A549 treated with CpdA at 1 μM for 4 hours (cell line): Measurements from ENCODE around the gene SBNO2. TPM values are rescaled to one million over a fixed set of nuclear protein-coding genes. Genes with fewer than 3 reads are reported as not detected.

Experiments
- total RNA-seq: library from RNA; stranded (reverse); fragments of 200-300 nt; extraction: Qiagen RNA extraction; gene quantifications from 5 replicates; pipeline ENCODE4 v1.2.3, GENCODE V29; 2022; ENCODE audit warnings: low read depth

The SBNO2 gene
- 31.9 to 52.8 TPM (median 46.5 TPM) in 5 replicates for total RNA-seq

GRCh38 chr19:1173845-1174809 is at the start of gene SBNO2:
Gene SBNO2 (minus strand): TSS chr19:1174268. CDS start chr19:1154276, 19,992 bp downstream.

DNA sequence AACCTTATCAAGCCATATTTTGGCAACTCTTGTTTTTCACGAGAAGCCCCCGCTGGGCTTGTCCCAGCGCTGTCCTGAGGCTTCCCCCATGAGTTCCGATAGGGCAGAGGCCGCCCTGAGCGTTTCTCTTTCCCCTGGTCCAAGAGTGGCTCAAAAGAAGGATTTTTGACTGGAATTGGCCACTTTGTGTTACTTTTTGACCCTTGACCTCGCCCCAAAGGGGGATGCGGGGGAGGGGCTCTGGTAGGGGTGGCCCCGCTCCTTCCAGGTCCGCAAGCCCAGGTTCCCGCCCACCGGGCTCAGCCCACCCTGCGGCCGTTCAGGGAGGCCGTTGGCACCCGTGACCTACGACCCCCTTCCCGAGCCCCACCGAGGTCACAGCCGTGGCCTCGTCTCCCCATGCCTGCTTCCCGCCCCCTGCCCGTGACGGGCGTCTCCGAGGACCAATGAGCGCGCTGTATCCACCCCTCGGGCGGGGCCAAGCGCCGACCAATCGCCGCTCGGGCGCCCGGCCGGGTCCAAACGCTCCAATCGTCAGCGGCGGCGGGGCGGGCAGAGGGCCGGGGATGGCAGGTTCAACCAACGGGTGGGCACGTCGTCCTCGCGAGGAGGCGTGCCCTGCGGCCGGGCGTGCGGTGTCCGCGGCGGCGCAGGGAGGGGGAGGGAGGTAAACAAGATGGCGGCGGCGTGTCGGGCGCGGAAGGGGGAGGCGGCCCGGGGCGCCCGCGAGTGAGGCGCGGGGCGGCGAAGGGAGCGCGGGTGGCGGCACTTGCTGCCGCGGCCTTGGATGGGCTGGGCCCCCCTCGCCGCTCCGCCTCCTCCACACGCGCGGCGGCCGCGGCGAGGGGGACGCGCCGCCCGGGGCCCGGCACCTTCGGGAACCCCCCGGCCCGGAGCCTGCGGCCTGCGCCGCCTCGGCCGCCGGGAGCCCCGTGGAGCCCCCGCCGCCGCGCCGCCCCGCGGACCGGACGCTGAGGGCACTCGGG is 31.3 kb upstream of the SBNO2 start, which contains the start of gene STK11:
TSS of gene STK11 (plus strand) at position 665 of the 986 bp plus-strand sequence. CDS start 1,136 bp downstream, outside the sequence.

GRCh38 chr19:1103708-1104310 is 70.3 kb downstream of the SBNO2 start, which contains the start of gene GPX4:
Gene GPX4 (plus strand): TSS chr19:1103994. CDS start chr19:1104044, 50 bp downstream.

DNA sequence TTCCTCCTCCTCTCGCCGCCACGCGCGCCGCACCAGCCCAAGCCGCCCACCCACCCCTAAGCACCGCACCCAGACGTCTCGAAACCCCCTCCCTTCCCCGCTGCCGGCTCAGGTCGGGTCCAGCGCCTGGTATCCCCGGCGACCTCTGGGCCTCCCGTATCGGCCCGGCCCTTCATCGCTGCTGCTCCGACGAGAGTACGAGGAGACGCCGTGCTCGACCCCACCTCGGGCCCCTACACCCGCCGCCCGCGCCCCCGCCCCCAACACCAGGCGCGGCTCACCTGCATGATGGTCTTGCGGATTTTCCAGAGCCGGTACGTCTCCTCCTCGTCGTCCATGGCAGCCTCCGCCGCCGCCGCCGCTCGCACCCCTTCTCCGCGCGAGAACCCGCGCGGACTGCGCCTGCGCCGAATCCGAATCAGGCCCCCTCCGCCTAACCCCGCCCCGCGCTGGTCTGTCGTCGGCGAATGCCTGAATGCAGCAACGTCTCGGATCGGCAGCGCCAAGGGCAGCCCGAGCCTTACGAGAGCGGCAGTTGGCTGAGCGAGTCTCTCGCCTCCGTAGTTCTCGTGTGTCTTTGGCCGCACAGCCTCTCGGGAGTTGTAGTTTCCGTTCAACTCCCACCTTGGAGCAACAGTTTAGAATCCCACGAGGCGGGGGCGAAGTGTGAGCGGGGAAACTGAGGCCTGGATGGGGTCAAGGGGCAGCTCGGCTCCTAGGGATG is 78.9 kb downstream of the SBNO2 start, which contains the start of gene POLR2E:
TSS of gene POLR2E (minus strand) at position 398 of the 724 bp plus-strand sequence. CDS start at position 338, 60 bp downstream.

GRCh38 chr19:1066748-1067340 is 107.2 kb downstream of the SBNO2 start, which contains the start of gene ARHGAP45:
Gene ARHGAP45 (plus strand): TSS chr19:1067167. CDS start chr19:1067406, 239 bp downstream.

Other genes starting within 250 kb of the SBNO2 start
- gene ARID3A, start 248.2 kb downstream of the SBNO2 start, total RNA-seq: 2.9 to 5.8 TPM (median 5.2 TPM) in 5 replicates
- gene WDR18, start 189.9 kb downstream of the SBNO2 start, total RNA-seq: 40.6 to 72.1 TPM (median 63.9 TPM) in 5 replicates
- 1.3 to 3.1 TPM (median 2.6 TPM) in 5 replicates for gene GRIN3B, start 173.8 kb downstream of the SBNO2 start, total RNA-seq
- 72.1 to 118 TPM (median 104 TPM) in 5 replicates for gene TMEM259, start 153.1 kb downstream of the SBNO2 start, total RNA-seq
- gene RNU6-2, start 152.7 kb downstream of the SBNO2 start, total RNA-seq: not detected in 5 replicates
- 48.1 to 59.4 TPM (median 53.7 TPM) in 5 replicates for gene CNN2, start 147.7 kb downstream of the SBNO2 start, total RNA-seq
- 5.8 to 11.0 TPM (median 7.6 TPM) in 5 replicates for gene ABCA7, start 134.2 kb downstream of the SBNO2 start, total RNA-seq
- 1.8 to 2.2 TPM (median 2.0 TPM) in 5 replicates for gene ARHGAP45, start 107.1 kb downstream of the SBNO2 start, total RNA-seq
- gene POLR2E, start 78.9 kb downstream of the SBNO2 start, total RNA-seq: 175 to 251 TPM (median 234 TPM) in 5 replicates
- 387 to 508 TPM (median 482 TPM) in 5 replicates for gene GPX4, start 70.3 kb downstream of the SBNO2 start, total RNA-seq
- 38.1 to 41.5 TPM (median 39.5 TPM) in 5 replicates for gene STK11, start 31.5 kb upstream of the SBNO2 start, total RNA-seq
- gene CBARP, start 63.7 kb upstream of the SBNO2 start, total RNA-seq: 2.7 to 4.6 TPM (median 4.4 TPM) in 5 replicates
- gene ATP5F1D, start 67.5 kb upstream of the SBNO2 start, total RNA-seq: 82.0 to 171 TPM (median 161 TPM) in 5 replicates
- 40.2 to 50.8 TPM (median 42.4 TPM) in 5 replicates for gene MIDN, start 74.3 kb upstream of the SBNO2 start, total RNA-seq
- gene CIRBP, start 95.1 kb upstream of the SBNO2 start, total RNA-seq: 84.4 to 193 TPM (median 96.4 TPM) in 5 replicates
- 46.2 to 97.9 TPM (median 81.9 TPM) in 5 replicates for gene FAM174C, start 101.3 kb upstream of the SBNO2 start, total RNA-seq
- gene EFNA2, start 111.6 kb upstream of the SBNO2 start, total RNA-seq: 0.98 to 2.3 TPM (median 1.7 TPM) in 5 replicates
- 69.3 to 82.1 TPM (median 71.5 TPM) in 5 replicates for gene NDUFS7, start 209.6 kb upstream of the SBNO2 start, total RNA-seq
- 22.6 to 42.2 TPM (median 39.2 TPM) in 5 replicates for gene GAMT, start 227.3 kb upstream of the SBNO2 start, total RNA-seq
- gene DAZAP1, start 233.3 kb upstream of the SBNO2 start, total RNA-seq: 80.7 to 112 TPM (median 102 TPM) in 5 replicates